Gastroesophageal sphincter (tissue), 4 donors: Measurements from ENCODE around the gene SLC6A1. TPM values are rescaled to one million over a fixed set of nuclear protein-coding genes. Genes with fewer than 3 reads are reported as not detected.

Source experiments
- ATAC-seq: fragments of 150-250 bp; one replicate; pipeline ENCODE4 v1.9.1; 2016; ENCODE audit warnings: mild to moderate bottlenecking, moderate library complexity
- H3K27ac ChIP-seq, 4 donors: fragments of 200-600 bp; sonication (generic) in 3 of 4; 1 replicate in 3 of 4; 2 replicates in 1 of 4; pipeline ENCODE4 v1.5.1; 2016 to 2019
- H3K27me3 ChIP-seq: fragments of 200-600 bp; sonication (generic); one replicate; pipeline ENCODE4 v1.5.1; 2019
- H3K36me3 ChIP-seq, 2 donors: fragments of 200-600 bp; sonication (generic); one replicate each; pipeline ENCODE4 v1.5.1; 2019; ENCODE audit warnings: control low read depth in 1 of 2
- H3K4me1 ChIP-seq, 3 donors: fragments of 200-600 bp; sonication (generic); 1 replicate in 2 of 3; 2 replicates in 1 of 3; pipeline ENCODE4 v1.5.1; 2016 to 2019; ENCODE audit warnings: control low read depth in 2 of 3
- H3K4me3 ChIP-seq, 2 donors: fragments of 200-600 bp; sonication (generic); one replicate each; pipeline ENCODE4 v1.5.1; 2019; ENCODE audit warnings: mild to moderate bottlenecking in 1 of 2, moderate library complexity in 1 of 2
- H3K9me3 ChIP-seq, 3 donors: fragments of 200-600 bp; sonication (generic); one replicate each; pipeline ENCODE4 v1.5.1; 2017 to 2019; ENCODE audit warnings: control low read depth in 2 of 3
- CTCF ChIP-seq, 4 experiments: fragments of 200-600 bp in 2 of 4; fragments of 450-650 bp in 2 of 4; sonication (generic) in 1 of 4; IDR thresholded peaks; one replicate each; pipeline ENCODE4 v1.5.1; 2017 to 2019; ENCODE audit warnings: antibody characterized with exemption in 4 of 4, mild to moderate bottlenecking in 2 of 4, moderate library complexity in 2 of 4
- EP300 ChIP-seq: sonication (generic); formaldehyde crosslinking; IDR thresholded peaks from one replicate; pipeline ENCODE4 v1.6.1; 2017; ENCODE audit warnings: antibody characterized with exemption, mild to moderate bottlenecking
- POLR2A ChIP-seq, 2 donors: fragments of 450-650 bp; IDR thresholded peaks; one replicate each; pipeline ENCODE4 v1.6.1; 2017; ENCODE audit warnings: antibody characterized with exemption in 2 of 2, mild to moderate bottlenecking in 2 of 2, moderate library complexity in 1 of 2
- POLR2AphosphoS5 ChIP-seq: sonication (generic); formaldehyde crosslinking; IDR thresholded peaks from one replicate; pipeline ENCODE4 v1.6.1; 2017; ENCODE audit warnings: antibody characterized with exemption
- WGBS, 2 donors: methylation state at CpG; one replicate each; pipeline ENCODE4 v1.1.5; 2018; ENCODE audit warnings: low coverage in 1 of 2; 5-methylcytosine and 5-hydroxymethylcytosine counted together
- total RNA-seq, 4 donors: library from RNA; depleted of rRNA; stranded (reverse); fragments of >200 nt; gene quantifications; one replicate each; pipeline ENCODE4 v1.1.0, GENCODE V29; 2016

SLC6A1 gene
- total RNA-seq, 4 donors from 2014 or later, result 0.62 to 2.5 (median 0.67) TPM; not detected in 1

GRCh38 chr3:10999221-11000107 is 6.9 kb downstream of the SLC6A1 start:
- no peaks in the 10 kb centered on the region for H3K4me1 ChIP-seq
- peaks cover 79% of the 10 kb centered on the region for H3K27me3 ChIP-seq
- no peak overlapping the region for H3K27ac ChIP-seq
- ATAC-seq, result no peak
- H3K36me3 ChIP-seq, result no peaks in the 10 kb centered on the region
- TF ChIP-seq POLR2A (IDR thresholded peaks at IDR 0.05) (no peak), CTCF (IDR thresholded peaks at IDR 0.05) (no peak)
- no peak overlapping the region for H3K4me3 ChIP-seq
- 58 to 68% methylated on average over 4 to 5 of the region's 15 CpGs for WGBS, 2 donors
- no peaks in the 10 kb centered on the region for H3K9me3 ChIP-seq

- Histone ChIP-seq H3K4me1 (no peaks in the 10 kb centered on the region), H3K36me3 (no peaks in the 10 kb centered on the region), H3K4me3 (no peak overlapping the region), H3K9me3 (no peaks in the 10 kb centered on the region), H3K27me3 (peaks cover 72% of the 10 kb centered on the region), H3K27ac (no peak overlapping the region)
- TF ChIP-seq POLR2A (IDR thresholded peaks at IDR 0.05) (no peak), POLR2AphosphoS5 (no peak), EP300 (no peak), CTCF (IDR thresholded peaks at IDR 0.05) (no peak)
- ATAC-seq, result no peak
- WGBS, 2 donors, result 19% methylated on average over 2 of the region's 2 CpGs; no CpG with 5 or more reads in 1 of the 2 donors
These were observed 8.0 kb downstream of the SLC6A1 start for GRCh38 chr3:11000528-11000927.

- Histone ChIP-seq H3K9me3 (no peaks in the 10 kb centered on the region), H3K36me3 (no peaks in the 10 kb centered on the region), H3K27ac (no peak overlapping the region), H3K4me1 (no peaks in the 10 kb centered on the region), H3K4me3 (no peak overlapping the region), H3K27me3 (peaks cover 66% of the 10 kb centered on the region)
- ATAC-seq, result no peak
- WGBS, 2 donors, result 38 to 77% methylated on average over 3 to 10 of the region's 11 CpGs
- TF ChIP-seq POLR2AphosphoS5 (no peak), EP300 (no peak), POLR2A (IDR thresholded peaks at IDR 0.05) (no peak), CTCF (IDR thresholded peaks at IDR 0.05) (no peak)
These were observed 8.6 kb downstream of the SLC6A1 start for GRCh38 chr3:11001020-11001657.

- no peak for TF ChIP-seq CTCF (IDR thresholded peaks at IDR 0.05)
- TF ChIP-seq POLR2A (IDR thresholded peaks at IDR 0.05), result no peak
- no peak for TF ChIP-seq EP300
- TF ChIP-seq POLR2AphosphoS5, result no peak
- Histone ChIP-seq H3K9me3 (no peaks in the 10 kb centered on the region), H3K4me1 (no peaks in the 10 kb centered on the region), H3K27me3 (peaks cover 61% of the 10 kb centered on the region), H3K36me3 (no peaks in the 10 kb centered on the region), H3K27ac (no peak overlapping the region), H3K4me3 (no peak overlapping the region)
- no peak for ATAC-seq
- 48 to 89% methylated on average over 2 to 3 of the region's 3 CpGs for WGBS, 2 donors
These were observed 9.1 kb downstream of the SLC6A1 start for GRCh38 chr3:11001658-11002021.
